NCI-H2227 (cell line): ENCODE measurements around the gene GRID2.

ENCODE experiments used
- DNase-seq: peaks from one replicate; lab custom pipeline; 2025; ENCODE audit not compliant: unreplicated experiment; lab: John Stamatoyannopoulos, UW

Gene GRID2

GRCh38 chr4:93730251-93730650, 1426.5 kb downstream of the GRID2 start:
- no peak for DNase-seq

- no peak for DNase-seq
Observed at GRCh38 chr4:93730760-93731159, 1427.0 kb downstream of the GRID2 start.

- no peak for DNase-seq
Observed at GRCh38 chr4:93731456-93731855, 1427.7 kb downstream of the GRID2 start.

GRCh38 chr4:93732509-93732908, 1428.7 kb downstream of the GRID2 start:
- DNase-seq: peak; percentile 55

- no peak for DNase-seq
Observed at GRCh38 chr4:93740890-93741289, 1437.1 kb downstream of the GRID2 start.

- DNase-seq: no peak
Observed at GRCh38 chr4:93743022-93743421, 1439.3 kb downstream of the GRID2 start.

GRCh38 chr4:93743635-93744034, 1439.9 kb downstream of the GRID2 start:
- no peak for DNase-seq

GRCh38 chr4:93744961-93745360, 1441.2 kb downstream of the GRID2 start:
- no peak for DNase-seq

GRCh38 chr4:93746031-93746430, 1442.3 kb downstream of the GRID2 start:
- no peak for DNase-seq

- DNase-seq: no peak
Observed at GRCh38 chr4:93747220-93747619, 1443.5 kb downstream of the GRID2 start.

- DNase-seq: no peak
Observed at GRCh38 chr4:93748373-93749291, 1444.9 kb downstream of the GRID2 start.

GRCh38 chr4:93749292-93749761, 1445.6 kb downstream of the GRID2 start:
- no peak for DNase-seq

- no peak for DNase-seq
Observed at GRCh38 chr4:93751411-93751810, 1447.6 kb downstream of the GRID2 start.

- no peak for DNase-seq
Observed at GRCh38 chr4:93756101-93756500, 1452.3 kb downstream of the GRID2 start.

- no peak for DNase-seq
Observed at GRCh38 chr4:93759506-93759905, 1455.7 kb downstream of the GRID2 start.

- no peak for DNase-seq
Observed at GRCh38 chr4:93760284-93760683, 1456.5 kb downstream of the GRID2 start.

- no peak for DNase-seq
Observed at GRCh38 chr4:93761286-93761685, 1457.5 kb downstream of the GRID2 start.

- DNase-seq: peak; percentile 67
Observed at GRCh38 chr4:93764639-93765246, 1461.0 kb downstream of the GRID2 start.

GRCh38 chr4:93767917-93768316, 1464.2 kb downstream of the GRID2 start:
- DNase-seq: no peak

GRCh38 chr4:93770201-93770600, 1466.4 kb downstream of the GRID2 start:
- no peak for DNase-seq

- DNase-seq: no peak
Observed at GRCh38 chr4:93771640-93772411, 1468.1 kb downstream of the GRID2 start.

- DNase-seq: no peak
Observed at GRCh38 chr4:93772858-93773257, 1469.1 kb downstream of the GRID2 start.
